ENCODE measurements around the gene MYBPC1.

DNA sequence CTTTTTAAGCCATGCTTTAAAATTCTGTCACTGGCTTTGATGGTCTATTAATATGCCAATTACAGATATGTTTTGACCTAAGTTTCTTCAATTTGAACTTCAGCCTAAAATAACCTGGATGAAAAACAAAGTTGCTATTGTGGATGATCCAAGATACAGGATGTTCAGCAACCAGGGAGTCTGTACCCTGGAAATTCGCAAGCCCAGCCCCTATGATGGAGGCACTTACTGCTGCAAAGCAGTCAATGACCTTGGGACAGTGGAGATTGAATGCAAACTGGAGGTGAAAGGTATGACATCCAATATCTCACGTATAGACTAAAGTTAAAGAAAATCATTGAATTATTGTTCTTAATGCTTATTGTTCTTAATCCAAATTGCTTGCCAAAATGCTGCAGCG lies 85.5 kb downstream of the MYBPC1 start:
- no peak for TF ChIP-seq CTCF (IDR thresholded peaks at IDR 0.05)
- no peak for TF ChIP-seq POLR2A (IDR thresholded peaks at IDR 0.05)

Data from adrenal gland (tissue), 5 donors.